ENCODE results near the gene OR51A4.
"Not testable (repeated sequence)": the region's sequence is repeated elsewhere in the genome, so short reads cannot be mapped to it uniquely, and the experiment has no call there.

The OR51A4 gene, protein sequence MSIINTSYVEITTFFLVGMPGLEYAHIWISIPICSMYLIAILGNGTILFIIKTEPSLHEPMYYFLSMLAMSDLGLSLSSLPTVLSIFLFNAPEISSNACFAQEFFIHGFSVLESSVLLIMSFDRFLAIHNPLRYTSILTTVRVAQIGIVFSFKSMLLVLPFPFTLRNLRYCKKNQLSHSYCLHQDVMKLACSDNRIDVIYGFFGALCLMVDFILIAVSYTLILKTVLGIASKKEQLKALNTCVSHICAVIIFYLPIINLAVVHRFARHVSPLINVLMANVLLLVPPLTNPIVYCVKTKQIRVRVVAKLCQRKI

DNA sequence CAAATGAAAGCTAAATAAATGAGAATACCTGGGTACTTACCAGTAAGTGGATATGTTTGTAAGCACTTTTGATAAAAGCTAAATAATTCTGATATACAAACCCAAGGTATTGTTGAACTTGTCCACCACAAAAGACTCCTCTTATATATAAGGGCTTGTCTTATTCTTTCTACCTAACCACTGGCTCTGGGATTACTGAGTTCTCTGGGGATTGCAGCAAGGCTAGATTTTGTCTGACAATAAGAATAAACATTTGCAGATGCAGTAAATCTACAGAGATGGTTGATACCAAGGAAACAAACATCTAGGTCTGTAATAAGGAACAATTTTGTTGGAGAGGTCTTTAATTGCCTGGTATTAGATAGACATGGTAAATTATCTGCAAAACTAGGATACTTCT, at the start of gene OR51A4:
OR51A4 (minus strand) TSS at position 101 of the 400 bp plus-strand sequence. CDS start 505 bp downstream, outside the sequence.
- DNase-seq = no peak

DNA sequence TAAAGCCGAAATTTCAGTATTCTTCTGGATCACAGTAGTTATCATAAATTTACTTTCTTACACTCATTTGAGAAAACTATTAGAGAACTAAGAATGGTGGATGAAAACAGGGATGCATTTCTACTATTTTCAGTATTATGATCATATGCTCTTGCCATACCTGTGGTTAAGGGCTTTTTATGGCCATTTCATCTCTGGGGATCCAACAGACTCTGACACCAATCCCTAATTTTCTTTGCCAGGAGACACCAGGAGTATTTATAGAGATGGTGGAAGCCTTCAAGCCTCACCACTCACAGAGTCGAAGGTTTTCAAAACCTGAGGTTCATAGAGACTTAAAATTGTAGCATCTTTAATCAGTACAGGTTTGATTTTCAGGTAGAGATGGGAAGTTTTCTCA, 47.1 kb upstream of the OR51A4 start, which contains the start of gene OR51L1:
OR51L1 (plus strand) TSS at position 301 of the 400 bp plus-strand sequence. CDS start 4,132 bp downstream, outside the sequence.
- DNase-seq = no peak

DNA sequence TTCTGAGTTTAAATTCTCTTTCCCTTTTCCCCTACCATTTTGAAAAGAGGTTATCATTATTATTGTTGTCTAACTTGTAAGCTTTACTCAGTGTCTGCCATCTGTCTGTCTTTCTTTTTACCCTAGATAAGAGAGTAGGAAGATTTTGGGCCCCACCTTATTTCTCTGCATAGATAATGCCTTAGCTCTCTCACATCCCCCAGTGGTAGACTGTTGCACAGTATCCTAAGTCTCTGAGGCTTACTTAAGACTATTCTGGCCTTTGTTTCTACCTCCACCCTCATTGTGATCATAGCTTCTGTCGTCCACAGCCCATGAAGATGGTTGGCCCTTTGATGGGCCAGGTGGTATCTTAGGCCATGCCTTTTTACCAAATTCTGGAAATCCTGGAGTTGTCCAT, 43.7 kb upstream of the OR51A4 start:
- no peak for DNase-seq

DNA sequence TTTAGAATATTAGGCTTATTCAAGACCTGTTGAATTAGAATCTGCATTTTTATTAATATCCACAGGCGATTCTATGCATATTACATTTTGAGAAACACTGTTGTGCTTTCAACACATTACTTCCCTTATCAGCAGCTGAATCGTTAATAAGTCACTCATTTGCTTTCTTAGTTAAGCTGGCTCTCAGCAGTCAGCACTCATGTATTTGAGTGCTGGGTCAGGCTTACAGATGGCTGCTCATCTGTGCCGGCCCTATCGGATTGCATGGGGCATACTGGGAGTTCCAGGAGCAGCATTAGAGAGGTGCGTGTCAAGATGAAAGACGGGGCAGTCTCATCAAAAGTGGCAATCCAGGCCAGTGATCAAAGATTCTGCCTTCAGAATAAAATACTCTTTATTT, 36.4 kb upstream of the OR51A4 start:
- no peak for DNase-seq

DNA sequence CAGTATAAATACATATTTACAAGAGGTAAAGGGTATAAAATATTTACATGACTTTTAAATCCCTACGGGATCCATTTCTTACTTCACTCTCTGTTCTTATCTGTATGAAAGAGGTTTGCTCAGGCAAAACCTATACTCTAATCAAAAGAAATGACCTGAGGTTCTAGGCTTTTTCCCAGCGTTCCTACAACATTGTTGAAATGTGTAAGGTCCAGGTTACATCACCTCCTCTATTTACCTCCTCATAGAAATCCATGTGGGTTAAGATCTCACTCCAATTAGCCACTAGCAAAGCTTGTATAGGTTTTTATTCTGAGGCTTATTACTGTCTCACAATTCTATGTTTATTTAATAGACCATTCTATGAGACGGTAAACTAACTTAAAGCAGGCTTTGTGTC, 35.3 kb upstream of the OR51A4 start:
- DNase-seq = no peak

DNA sequence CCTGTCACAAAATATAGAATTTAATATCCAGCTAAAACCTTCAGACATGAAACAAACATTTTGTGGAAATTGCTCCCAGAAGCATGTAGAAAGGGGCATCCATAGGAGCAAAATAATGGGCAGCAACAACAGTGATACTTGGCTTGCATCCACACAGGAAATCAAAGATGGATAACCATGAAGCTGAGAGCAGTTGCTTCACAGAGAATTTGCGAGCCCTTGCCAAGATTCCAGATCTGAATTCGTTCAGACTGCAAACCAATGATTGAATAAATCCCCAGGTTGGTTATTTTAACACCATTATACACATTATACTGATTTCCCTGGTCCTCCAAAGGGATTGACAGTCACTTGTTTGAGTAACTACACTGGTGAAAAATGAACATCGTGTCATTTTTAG, 31.6 kb upstream of the OR51A4 start:
- no peak for DNase-seq

DNA sequence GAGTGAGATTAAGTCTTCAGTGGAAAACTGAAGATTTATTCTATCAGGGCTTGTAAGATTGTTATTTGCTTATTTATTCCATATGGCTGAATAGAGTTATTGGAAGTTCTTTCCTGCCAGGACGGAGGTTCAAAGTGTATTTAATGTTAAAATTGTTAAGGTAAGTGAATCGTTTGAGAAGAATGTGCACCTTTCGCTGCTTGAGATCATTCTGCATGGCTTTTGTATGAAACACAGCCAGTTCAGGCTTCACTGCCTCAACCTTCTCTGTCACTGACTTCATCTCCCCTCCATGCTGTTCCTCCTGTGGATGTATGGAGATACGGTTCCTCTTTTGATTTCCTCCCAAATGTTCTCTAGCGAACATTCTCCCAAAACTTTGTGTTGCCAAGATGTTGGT, 28.0 kb upstream of the OR51A4 start:
- DNase-seq = no peak

DNA sequence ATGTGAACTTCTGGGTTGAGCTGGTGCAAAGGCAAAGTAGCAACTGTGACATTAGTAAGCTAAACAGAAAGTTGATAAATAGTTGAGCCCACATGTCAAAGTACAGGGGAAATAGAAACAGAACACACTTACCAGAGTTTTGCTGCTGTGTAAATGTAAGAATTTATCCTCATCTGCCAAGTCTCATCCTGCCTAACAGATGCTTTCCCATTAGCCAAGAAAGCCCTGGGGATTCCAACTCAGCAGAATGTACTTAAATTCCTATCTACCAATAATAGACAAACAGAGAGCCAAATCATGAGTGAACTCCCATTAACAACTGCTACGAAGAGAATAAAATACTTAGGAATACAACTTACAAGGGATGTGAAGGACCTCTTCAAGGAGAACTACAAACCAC, 15.4 kb upstream of the OR51A4 start:
- no peak for DNase-seq

DNA sequence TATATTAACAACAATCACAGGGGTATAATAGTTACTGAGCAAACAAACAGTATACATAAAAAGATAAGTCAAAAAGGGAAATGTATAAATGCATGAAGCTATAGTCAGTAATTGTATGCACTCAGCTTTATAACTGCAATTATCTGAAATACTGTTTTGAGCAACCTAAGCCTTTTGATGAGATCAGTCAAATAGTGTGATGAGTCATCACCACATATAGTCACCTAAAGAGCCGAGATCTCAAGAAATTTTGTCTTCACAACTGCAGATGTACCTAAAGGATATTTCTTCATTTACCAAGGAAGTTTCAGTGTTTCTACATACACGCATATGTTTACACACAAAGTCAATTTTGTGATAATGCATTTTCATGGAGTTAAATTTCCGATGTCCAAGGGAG, 13.5 kb upstream of the OR51A4 start:
- DNase-seq = no peak

DNA sequence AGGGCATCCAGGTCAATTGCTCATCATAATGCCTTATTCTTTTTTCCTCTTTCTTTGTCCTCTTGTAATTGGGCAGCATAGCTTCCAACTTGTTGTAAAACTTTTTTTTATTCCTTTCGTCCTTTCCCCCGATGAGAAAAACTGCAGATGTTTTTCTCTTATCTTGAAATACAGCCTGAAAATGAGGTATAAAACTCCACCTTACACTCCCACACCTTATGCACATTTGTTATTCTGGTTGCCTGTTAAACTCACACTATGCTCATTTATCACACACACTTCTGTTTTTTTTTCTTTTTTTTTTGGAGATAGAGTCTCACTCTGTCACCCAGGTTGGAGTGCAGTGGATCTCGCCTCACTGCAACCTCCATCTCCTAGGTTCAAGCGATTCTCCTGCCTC, 10.0 kb upstream of the OR51A4 start:
- DNase-seq = no peak

DNA sequence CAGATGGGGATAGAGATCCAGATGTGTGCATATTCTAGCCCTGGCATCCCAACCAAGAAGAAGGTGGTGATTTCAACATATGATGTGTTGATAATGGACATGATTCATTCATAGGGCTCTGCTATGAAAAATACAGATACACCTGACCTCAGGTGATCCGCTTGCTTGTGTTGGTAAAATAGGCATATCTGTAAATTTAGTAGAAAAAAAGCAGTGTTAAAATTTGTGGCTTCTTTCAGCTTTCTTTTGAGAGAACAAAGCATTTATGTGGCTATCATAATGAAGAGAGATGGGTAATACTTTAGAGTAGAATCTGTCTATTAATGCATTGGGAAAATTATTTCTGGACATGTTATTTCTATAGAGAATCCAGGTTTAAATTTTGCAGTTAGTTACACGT, 8.2 kb upstream of the OR51A4 start, which contains the start of gene OR51A2:
OR51A2 (minus strand) TSS at position 101 of the 400 bp plus-strand sequence; CDS start at position 101, 0 bp downstream.
- not testable (repeated sequence) for DNase-seq

DNA sequence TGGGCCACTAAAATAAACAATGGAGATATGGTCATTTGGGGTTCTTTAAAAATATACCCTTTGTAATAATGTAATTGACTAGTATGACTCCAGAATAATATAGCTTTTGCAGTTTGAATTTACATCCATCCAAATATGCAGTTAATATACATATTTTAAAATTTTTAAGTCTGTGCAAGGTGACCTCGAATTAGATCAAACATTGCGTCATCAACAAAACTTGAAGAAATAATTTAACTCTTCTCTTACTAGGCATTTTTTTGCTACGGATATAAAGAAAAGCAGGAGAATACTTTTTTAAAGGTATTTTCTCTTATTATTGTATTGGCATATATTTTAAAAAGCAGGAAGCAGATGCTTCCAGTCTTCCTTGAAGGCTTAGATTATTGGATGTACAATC, 10.7 kb downstream of the OR51A4 start:
- no peak for DNase-seq

DNA sequence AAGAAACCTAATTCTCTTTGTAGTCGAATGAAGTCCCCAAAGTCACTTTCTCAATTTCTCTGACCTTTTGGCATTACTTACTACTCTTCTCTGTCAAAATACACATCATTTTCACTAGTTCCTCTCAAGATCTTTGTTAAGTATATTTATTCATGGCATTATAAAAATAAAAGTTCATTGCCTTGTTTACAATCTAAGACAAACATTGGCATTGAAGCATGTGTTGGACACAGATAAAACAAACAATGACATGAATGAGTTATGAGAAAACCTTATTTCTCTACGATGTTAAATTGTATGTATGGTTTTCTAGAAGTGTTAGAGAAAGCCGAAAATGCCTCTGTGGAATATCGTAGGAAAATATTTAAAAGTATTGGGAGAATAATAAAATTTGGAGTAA, 14.7 kb downstream of the OR51A4 start:
- DNase-seq = no peak

DNA sequence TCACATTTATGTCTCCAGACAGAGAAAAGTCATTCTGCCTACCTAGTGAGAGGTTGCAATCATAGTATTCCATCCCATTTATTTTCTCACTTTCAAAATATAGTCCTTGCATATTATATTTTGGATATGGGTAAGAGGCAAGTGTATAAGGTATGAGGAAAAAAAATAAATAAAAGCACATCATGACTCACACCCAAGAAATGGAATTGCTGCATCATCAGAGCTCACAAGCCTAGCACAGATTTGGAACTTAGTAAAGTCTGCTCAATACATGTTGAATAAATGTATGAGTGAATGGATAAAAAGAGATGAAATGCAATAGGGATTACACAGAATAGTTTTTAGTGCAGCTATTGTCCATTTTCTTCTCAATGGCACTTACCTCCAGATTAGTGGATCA, 20.8 kb downstream of the OR51A4 start:
- no peak for DNase-seq

DNA sequence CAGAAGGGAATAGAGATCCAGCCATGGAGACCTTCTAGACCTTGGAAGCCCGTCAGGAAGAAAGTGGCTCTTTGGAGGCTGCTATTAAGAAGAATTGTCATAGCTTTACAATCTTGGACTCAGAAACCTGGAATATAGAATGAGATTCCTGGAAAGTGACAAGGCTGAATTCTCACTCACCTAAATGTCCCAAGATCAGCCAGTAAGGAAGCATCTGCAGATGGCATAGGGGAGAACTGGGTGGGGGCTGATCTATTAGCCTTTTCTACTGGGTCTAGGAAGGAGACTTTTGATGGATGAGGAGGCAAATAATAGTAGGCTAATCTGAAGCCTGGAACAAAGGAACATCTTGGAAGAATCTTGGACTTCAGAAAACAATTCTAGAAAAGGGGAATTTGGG, 23.2 kb downstream of the OR51A4 start, which contains the start of gene OR51G1:
OR51G1 (minus strand) TSS at position 101 of the 400 bp plus-strand sequence; CDS start at position 101, 0 bp downstream.
- DNase-seq = no peak

DNA sequence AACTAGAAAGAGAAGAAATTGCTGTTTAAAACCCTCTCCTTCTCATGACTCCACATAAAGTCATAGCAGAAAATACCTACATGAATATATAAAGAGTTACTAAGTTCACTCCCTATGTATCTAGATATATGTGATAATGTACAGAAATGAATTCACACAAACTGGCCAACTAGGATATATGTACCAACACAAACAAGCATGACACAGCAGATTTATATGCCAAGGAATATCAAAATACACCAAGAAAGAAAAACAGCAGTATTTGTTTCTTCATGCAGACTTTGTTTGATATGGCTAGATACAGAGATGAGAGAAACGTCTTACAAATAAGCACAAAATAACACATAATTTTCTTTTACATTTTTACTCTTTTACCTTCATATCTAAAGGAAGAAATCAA, 25.1 kb downstream of the OR51A4 start:
- DNase-seq = no peak

DNA sequence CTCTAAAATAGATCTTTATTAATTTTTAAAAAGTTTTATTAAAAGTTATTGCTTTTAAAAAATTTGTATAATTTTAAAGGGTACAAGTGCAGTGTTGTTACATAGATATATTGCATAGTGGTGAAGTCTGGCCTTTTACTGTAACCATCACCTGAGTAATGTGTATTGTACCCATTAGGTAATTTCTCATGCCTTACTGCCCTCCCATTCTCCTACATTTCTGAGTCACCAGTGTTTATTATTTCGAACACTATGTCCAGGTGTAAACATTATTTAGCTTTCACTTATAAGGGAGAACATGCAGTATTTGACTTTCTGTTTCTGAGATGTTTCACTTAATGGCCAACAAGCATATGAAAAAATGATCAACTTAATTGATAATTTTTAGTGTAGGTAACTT, 25.6 kb downstream of the OR51A4 start:
- DNase-seq = no peak

DNA sequence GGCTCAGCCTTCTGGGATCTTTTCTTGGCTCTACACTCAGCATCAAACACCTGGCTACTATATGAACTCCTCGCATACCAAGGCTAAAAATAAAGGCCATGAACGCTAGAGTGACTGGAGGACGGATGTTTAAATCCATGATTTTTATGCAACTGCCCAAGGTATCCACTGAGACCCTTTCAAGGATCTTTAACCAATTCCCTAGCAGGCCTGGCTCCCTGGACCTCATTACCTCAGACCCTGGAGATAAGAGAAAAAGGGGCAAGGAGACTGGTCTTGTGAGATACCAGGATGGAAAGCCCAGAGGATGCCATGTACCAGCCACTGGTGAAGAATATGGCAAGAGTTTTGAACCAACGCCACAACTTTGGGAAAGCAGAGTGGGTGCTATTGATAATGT, 28.2 kb downstream of the OR51A4 start, which contains the start of gene OR51G2:
OR51G2 (minus strand) TSS at position 101 of the 400 bp plus-strand sequence. CDS start 3,687 bp downstream, outside the sequence.
- DNase-seq = no peak

DNA sequence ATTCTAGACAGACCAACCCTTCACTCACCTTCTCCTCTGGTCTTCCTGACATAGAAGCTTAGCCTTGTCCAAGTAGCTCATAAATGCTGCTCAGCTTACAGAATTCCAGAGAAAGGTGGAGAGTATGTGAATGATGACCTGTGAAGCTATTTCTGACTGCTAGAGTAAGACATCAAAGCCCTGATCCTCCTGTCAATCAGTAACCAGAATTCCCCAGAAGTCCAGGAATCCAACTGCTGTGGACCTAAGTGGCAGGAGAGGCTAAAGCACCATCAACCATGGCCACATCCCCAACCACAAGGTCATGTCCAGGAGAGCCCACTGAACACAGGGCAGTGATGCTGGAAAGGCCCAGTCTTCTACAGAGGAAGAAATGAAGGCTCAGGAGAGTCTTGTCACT, 30.8 kb downstream of the OR51A4 start:
- DNase-seq = no peak

DNA sequence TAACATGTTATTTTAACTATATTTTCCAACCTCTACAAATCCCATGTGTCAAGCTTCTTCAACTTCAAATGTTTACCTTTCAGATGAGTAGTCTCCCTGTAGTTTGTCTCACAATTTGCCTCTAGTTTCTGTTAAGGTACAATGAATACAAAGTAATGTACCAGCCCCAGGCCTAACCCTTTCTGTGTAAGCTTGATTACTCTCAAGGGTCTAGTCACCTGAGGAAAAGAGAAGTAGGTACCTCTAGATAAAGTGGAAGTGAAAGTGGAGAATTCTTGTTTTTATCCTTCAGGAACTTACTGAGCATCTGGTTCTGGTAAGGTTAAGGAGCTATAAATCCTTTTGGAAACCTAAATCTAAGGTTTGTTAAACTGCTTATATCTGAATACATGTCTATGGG, 43.9 kb downstream of the OR51A4 start, which contains the start of gene OR51A7:
OR51A7 (plus strand) TSS at position 300 of the 400 bp plus-strand sequence. CDS start 3,587 bp downstream, outside the sequence.
- DNase-seq = no peak
